ENCODE data around the gene PEAK1. TPM values are rescaled to one million over a fixed set of nuclear protein-coding genes. Genes with fewer than 3 reads are reported as not detected.

Gene PEAK1
- total and polyA plus RNA-seq, 10 of the 15 experiments (the other 5 are each of a cell fraction or from before 2014, with no cell fraction given): 0.62 to 24.2 (median 11.2) TPM

DNA sequence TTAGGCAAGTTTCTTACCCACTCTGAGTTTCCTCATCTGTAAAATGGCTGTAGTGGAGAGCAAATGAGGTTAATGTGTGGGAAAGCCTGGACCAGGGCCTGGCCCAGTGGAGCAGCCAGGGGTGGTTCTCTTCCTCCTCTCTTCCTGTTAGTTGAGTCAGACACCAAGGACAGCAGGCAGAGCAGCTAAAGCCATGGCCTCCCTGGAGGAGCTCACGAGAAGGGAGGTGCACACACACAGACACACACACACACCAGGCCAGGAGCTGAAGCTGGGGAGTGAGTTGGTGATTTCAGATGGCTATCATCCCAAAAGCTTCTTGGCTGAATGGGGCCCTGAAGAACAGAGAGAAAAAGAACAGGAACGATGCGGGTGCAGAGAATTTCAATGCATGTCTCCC is 315.7 kb downstream of the PEAK1 start:
- intact Hi-C loops (cut with micrococcal nuclease; ENCODE audit: unreplicated experiment): no loop called here

More for the DNA sequence above, 315.7 kb downstream of the PEAK1 start:
- Histone ChIP-seq H3K9ac (ENCODE audit: control insufficient read depth, insufficient read depth, low read length) (no peak overlapping the region), H4K20me1 (ENCODE audit: control insufficient read depth, insufficient read depth) (no peaks in the 10 kb centered on the region), H3K36me3 (ENCODE audit: control insufficient read depth in 2 of 2, insufficient read depth in 2 of 2, low read length in 1 of 2) (no peaks in the 10 kb centered on the region), H3K27me3 (replicated peaks in 1 of 2; ENCODE audit: control insufficient read depth in 2 of 2, insufficient read depth in 2 of 2, low read length in 1 of 2) (no peaks in the 10 kb centered on the region; a peak in 1 of 4 replicates), H3K79me2 (ENCODE audit: control insufficient read depth, insufficient read depth, low read length) (no peaks in the 10 kb centered on the region), H3K4me3 (no peak overlapping the region), H3K4me1 (ENCODE audit: control insufficient read depth, insufficient read depth, low read length) (no peaks in the 10 kb centered on the region), H3K4me2 (ENCODE audit: control insufficient read depth, insufficient read depth) (no peak overlapping the region), H3K9me3 (replicated peaks; ENCODE audit: control insufficient read depth, insufficient read depth, low read length) (no peaks in the 10 kb centered on the region), H3K27ac (ENCODE audit: control insufficient read depth, insufficient read depth) (no peak overlapping the region), H2AFZ (ENCODE audit: control insufficient read depth, low read depth, low read length) (no peak overlapping the region)
- ATAC-seq (no peak), DNase-seq (ENCODE audit: low read depth, low spot score) (no peak), FAIRE-seq (no peak)
- ChIA-PET RAD21 (ENCODE audit: unreplicated experiment) (interaction anchor here (1.5 to 8.9 kb wide), 6 partner anchors 8 to 438 kb away, joined by 3 to 44 read pairs (median 4); no protein-coding TSS in a partner anchor), SMC1A (ENCODE audit: uncharacterized antibody, unreplicated experiment) (interaction anchor here (0.7 to 3.9 kb wide), 8 partner anchors 13 to 439 kb away, joined by 3 to 23 read pairs (median 4); no protein-coding TSS in a partner anchor), POLR2A (no interaction called here), CTCF (interaction anchor here (0.7 to 7.0 kb wide), 9 partner anchors 15 to 439 kb away, joined by 3 to 39 read pairs (median 3); no protein-coding TSS in a partner anchor)
- in situ Hi-C loops (cut with MboI): no loop called here
- no peak for TF ChIP-seq ATF7 (IDR thresholded peaks at IDR 0.05; ENCODE audit: low read depth)
- TF ChIP-seq, protein P1, sequence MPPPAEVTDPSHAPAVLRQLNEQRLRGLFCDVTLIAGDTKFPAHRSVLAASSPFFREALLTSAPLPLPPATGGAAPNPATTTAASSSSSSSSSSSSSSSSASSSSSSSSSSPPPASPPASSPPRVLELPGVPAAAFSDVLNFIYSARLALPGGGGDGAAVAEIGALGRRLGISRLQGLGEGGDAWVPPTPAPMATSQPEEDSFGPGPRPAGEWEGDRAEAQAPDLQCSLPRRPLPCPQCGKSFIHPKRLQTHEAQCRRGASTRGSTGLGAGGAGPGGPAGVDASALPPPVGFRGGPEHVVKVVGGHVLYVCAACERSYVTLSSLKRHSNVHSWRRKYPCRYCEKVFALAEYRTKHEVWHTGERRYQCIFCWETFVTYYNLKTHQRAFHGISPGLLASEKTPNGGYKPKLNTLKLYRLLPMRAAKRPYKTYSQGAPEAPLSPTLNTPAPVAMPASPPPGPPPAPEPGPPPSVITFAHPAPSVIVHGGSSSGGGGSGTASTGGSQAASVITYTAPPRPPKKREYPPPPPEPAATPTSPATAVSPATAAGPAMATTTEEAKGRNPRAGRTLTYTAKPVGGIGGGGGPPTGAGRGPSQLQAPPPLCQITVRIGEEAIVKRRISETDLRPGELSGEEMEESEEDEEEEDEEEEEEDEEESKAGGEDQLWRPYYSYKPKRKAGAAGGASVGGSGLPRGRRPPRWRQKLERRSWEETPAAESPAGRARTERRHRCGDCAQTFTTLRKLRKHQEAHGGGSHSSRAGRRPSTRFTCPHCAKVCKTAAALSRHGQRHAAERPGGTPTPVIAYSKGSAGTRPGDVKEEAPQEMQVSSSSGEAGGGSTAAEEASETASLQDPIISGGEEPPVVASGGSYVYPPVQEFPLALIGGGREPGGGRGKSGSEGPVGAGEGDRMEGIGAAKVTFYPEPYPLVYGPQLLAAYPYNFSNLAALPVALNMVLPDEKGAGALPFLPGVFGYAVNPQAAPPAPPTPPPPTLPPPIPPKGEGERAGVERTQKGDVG (CRISPR knock-in tag; IDR thresholded peaks at IDR 0.05): no peak
- TF ChIP-seq RAD51 (IDR thresholded peaks at IDR 0.05): no peak
- no peak for TF ChIP-seq RELA (IDR thresholded peaks at IDR 0.05; ENCODE audit: borderline replicate concordance, partially characterized antibody)
- TF ChIP-seq, protein P2, sequence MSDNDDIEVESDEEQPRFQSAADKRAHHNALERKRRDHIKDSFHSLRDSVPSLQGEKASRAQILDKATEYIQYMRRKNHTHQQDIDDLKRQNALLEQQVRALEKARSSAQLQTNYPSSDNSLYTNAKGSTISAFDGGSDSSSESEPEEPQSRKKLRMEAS (IDR thresholded peaks at IDR 0.05; ENCODE audit: low read depth, low read length): no peak
- no TSS peak for BruUV-seq (replicated peaks)
- 93% methylated on average over 3 of the region's 3 CpGs for WGBS (ENCODE audit: insufficient coverage, insufficient replicate concordance, low lambda C conversion rate, missing lambda C conversion rate)

Data from GM12878 (cell line).